ENCODE results near the gene SH3TC1. TPM values are rescaled to one million over a fixed set of nuclear protein-coding genes. Genes with fewer than 3 reads are reported as not detected.

Gene SH3TC1
- total and polyA plus RNA-seq, 10 of the 15 experiments (the other 5 are each of a cell fraction or from before 2014, with no cell fraction given) = 0.19 to 47.0 (median 18.4) TPM

GRCh38 chr4:8171984-8172924 lies 26.8 kb upstream of the SH3TC1 start (continued):
- TF ChIP-seq ZBTB40 (IDR thresholded peaks at IDR 0.05; ENCODE audit: borderline replicate concordance) (no peak), BHLHE40 (IDR thresholded peaks at IDR 0.05; ENCODE audit: borderline replicate concordance in 1 of 2, low read depth in 2 of 2, low read length in 1 of 2) (peak; percentile 41 to 80; a peak in 2 of 4 replicates), PRDM15 (CRISPR knock-in tag; IDR thresholded peaks at IDR 0.05) (no peak), YY1 (IDR thresholded peaks at IDR 0.05; ENCODE audit: low read depth, low read length) (peak; percentile 55; the same call in 1 of the 2 replicates), SP1 (IDR thresholded peaks at IDR 0.05; ENCODE audit: low read depth, low read length) (peak; percentile 42), CBX5 (IDR thresholded peaks at IDR 0.05; ENCODE audit: low read depth) (0 out of 2 replicates have a peak, but pooled peaks have one; percentile 29), SUZ12 (IDR thresholded peaks at IDR 0.05; ENCODE audit: unreplicated experiment) (no peak), TAF1 (IDR thresholded peaks at IDR 0.05; ENCODE audit: borderline replicate concordance, low read depth, low read length) (no peak), SPI1 (IDR thresholded peaks at IDR 0.05; ENCODE audit: borderline replicate concordance, insufficient read depth, low read depth, low read length) (peak; percentile 62), NFYA (IDR thresholded peaks at IDR 0.05; ENCODE audit: borderline replicate concordance, low read depth, low read length) (no peak), PML (IDR thresholded peaks at IDR 0.05; ENCODE audit: low read length) (no peak), STAT3 (IDR thresholded peaks at IDR 0.05; ENCODE audit: low read depth, low read length) (no peak), ZNF217 (IDR thresholded peaks at IDR 0.05) (peak; percentile 89), DPF2 (IDR thresholded peaks at IDR 0.05) (peak; percentile 85)
- TF ChIP-seq, protein P1, sequence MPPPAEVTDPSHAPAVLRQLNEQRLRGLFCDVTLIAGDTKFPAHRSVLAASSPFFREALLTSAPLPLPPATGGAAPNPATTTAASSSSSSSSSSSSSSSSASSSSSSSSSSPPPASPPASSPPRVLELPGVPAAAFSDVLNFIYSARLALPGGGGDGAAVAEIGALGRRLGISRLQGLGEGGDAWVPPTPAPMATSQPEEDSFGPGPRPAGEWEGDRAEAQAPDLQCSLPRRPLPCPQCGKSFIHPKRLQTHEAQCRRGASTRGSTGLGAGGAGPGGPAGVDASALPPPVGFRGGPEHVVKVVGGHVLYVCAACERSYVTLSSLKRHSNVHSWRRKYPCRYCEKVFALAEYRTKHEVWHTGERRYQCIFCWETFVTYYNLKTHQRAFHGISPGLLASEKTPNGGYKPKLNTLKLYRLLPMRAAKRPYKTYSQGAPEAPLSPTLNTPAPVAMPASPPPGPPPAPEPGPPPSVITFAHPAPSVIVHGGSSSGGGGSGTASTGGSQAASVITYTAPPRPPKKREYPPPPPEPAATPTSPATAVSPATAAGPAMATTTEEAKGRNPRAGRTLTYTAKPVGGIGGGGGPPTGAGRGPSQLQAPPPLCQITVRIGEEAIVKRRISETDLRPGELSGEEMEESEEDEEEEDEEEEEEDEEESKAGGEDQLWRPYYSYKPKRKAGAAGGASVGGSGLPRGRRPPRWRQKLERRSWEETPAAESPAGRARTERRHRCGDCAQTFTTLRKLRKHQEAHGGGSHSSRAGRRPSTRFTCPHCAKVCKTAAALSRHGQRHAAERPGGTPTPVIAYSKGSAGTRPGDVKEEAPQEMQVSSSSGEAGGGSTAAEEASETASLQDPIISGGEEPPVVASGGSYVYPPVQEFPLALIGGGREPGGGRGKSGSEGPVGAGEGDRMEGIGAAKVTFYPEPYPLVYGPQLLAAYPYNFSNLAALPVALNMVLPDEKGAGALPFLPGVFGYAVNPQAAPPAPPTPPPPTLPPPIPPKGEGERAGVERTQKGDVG (CRISPR knock-in tag; IDR thresholded peaks at IDR 0.05) = no peak
- TF ChIP-seq, protein P2, sequence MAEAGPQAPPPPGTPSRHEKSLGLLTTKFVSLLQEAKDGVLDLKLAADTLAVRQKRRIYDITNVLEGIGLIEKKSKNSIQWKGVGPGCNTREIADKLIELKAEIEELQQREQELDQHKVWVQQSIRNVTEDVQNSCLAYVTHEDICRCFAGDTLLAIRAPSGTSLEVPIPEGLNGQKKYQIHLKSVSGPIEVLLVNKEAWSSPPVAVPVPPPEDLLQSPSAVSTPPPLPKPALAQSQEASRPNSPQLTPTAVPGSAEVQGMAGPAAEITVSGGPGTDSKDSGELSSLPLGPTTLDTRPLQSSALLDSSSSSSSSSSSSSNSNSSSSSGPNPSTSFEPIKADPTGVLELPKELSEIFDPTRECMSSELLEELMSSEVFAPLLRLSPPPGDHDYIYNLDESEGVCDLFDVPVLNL (IDR thresholded peaks at IDR 0.05; ENCODE audit: low read depth, low read length) = no peak

Data from GM12878 (cell line).